OCI-LY7 (cell line): ENCODE results near the gene DNAI2. TPM values are rescaled to one million over a fixed set of nuclear protein-coding genes. Genes with fewer than 3 reads are reported as not detected.

Experiments
- BruUV-seq: library from RNA; stranded (reverse); fragments of 400-500 nt; replicated peaks from 2 replicates; lab custom pipeline; 2021; lab: Mats Ljungman, UMichigan
- CTCF ChIA-PET: fragments of 300-600 bp; sonication (Branson Sonifier 250); formaldehyde crosslinking; loops from one replicate; lab custom pipeline; 2022; ENCODE audit warnings: antibody characterized with exemption; ENCODE audit not compliant: unreplicated experiment; lab: Charles Lee
- POLR2A ChIA-PET: fragments of 300-600 bp; sonication (Branson Sonifier 250); formaldehyde crosslinking; loops from one replicate; lab custom pipeline; 2022; ENCODE audit warnings: antibody characterized with exemption; lab: Charles Lee
- DNase-seq: peaks from one replicate; pipeline ENCODE4 v3.0.0-alpha.2; 2015; ENCODE audit warnings: low spot score
- H2AFZ ChIP-seq: fragments of 200-600 bp; sonication (generic), shearing (Covaris generic); 2 replicates; pipeline ENCODE4 v1.6.1; 2014; ENCODE audit warnings: mild to moderate bottlenecking, antibody characterized with exemption, low read length, moderate library complexity
- H3K27ac ChIP-seq: fragments of 200-600 bp; sonication (generic); 2 replicates; pipeline ENCODE4 v1.5.1; 2014; ENCODE audit warnings: mixed run types, low read depth, mild to moderate bottlenecking, moderate library complexity, low read length, inconsistent platforms; ENCODE audit not compliant: poor library complexity, severe bottlenecking
- H3K36me3 ChIP-seq: fragments of 200-600 bp; sonication (generic); 2 replicates; pipeline ENCODE4 v1.6.1; 2014; ENCODE audit warnings: mild to moderate bottlenecking, antibody characterized with exemption, low read length, moderate library complexity, mixed read lengths; ENCODE audit not compliant: insufficient read depth
- H3K4me1 ChIP-seq: fragments of 200-600 bp; sonication (generic); 2 replicates; pipeline ENCODE4 v1.5.1; 2014; ENCODE audit warnings: mild to moderate bottlenecking, low read length; ENCODE audit not compliant: insufficient read depth, poor library complexity, severe bottlenecking
- H3K4me2 ChIP-seq: fragments of 200-600 bp; sonication (generic); 2 replicates; pipeline ENCODE4 v1.6.1; 2014; ENCODE audit warnings: mild to moderate bottlenecking, low read length
- H3K4me3 ChIP-seq: fragments of 200-600 bp; sonication (generic); 2 replicates; pipeline ENCODE4 v1.5.1; 2014; ENCODE audit warnings: mild to moderate bottlenecking, low read depth, low read length; ENCODE audit not compliant: poor library complexity, severe bottlenecking
- H3K79me2 ChIP-seq: fragments of 200-600 bp; sonication (generic); 2 replicates; pipeline ENCODE4 v1.6.1; 2016; ENCODE audit warnings: low read depth, mild to moderate bottlenecking, low read length, moderate library complexity, mixed read lengths; ENCODE audit not compliant: insufficient read depth
- H3K9me2 ChIP-seq: fragments of 200-600 bp; sonication (generic); 2 replicates; pipeline ENCODE4 v1.6.1; 2016; ENCODE audit warnings: mild to moderate bottlenecking, low read length, mixed read lengths; ENCODE audit not compliant: insufficient read depth
- H3K9me3 ChIP-seq: fragments of 200-600 bp; sonication (generic); 2 replicates; pipeline ENCODE4 v1.6.1; 2014; ENCODE audit warnings: mild to moderate bottlenecking, mixed run types, low read length, mixed read lengths
- H4K20me1 ChIP-seq: fragments of 200-600 bp; sonication (generic); 2 replicates; pipeline ENCODE4 v1.6.1; 2014; ENCODE audit warnings: mild to moderate bottlenecking, antibody characterized with exemption, low read length, moderate library complexity, mixed read lengths; ENCODE audit not compliant: insufficient read depth
- CTCF ChIP-seq: fragments of 200-600 bp; sonication (generic); conservative IDR thresholded peaks from 2 replicates; pipeline ENCODE4 v1.5.1; 2014; ENCODE audit warnings: mild to moderate bottlenecking, antibody characterized with exemption, low read length, moderate library complexity, mixed read lengths
- EZH2phosphoT487 ChIP-seq: fragments of 200-600 bp; sonication (generic); IDR thresholded peaks from 2 replicates; pipeline ENCODE4 v1.6.1; 2018; ENCODE audit warnings: low read depth, borderline replicate concordance, mild to moderate bottlenecking, mixed run types, antibody characterized with exemption, low read length, moderate library complexity, mixed read lengths
- intact Hi-C: fragments of 100-400 bp; cut with micrococcal nuclease; formaldehyde crosslinking; loops from one replicate; pipeline ENCODE4 v1.10.0; 2022; ENCODE audit not compliant: unreplicated experiment
- total RNA-seq, 2 experiments: library from RNA; depleted of rRNA in 1 of 2; stranded (reverse); fragments of >200 nt in 1 of 2; shearing (Covaris generic) in 1 of 2; gene quantifications; 2 replicates each; pipeline ENCODE4 v1.2.3, GENCODE V29; 2014 to 2022

Gene DNAI2
- total RNA-seq, 2 experiments from 2014 or later: not detected

GRCh38 chr17:74304184-74304583 is 30.1 kb downstream of the DNAI2 start:
- H3K9me3 ChIP-seq: no peaks in the 10 kb centered on the region
- no TSS peak for BruUV-seq
- H3K36me3 ChIP-seq: no peaks in the 10 kb centered on the region
- no peaks in the 10 kb centered on the region for H3K79me2 ChIP-seq
- H4K20me1 ChIP-seq: no peaks in the 10 kb centered on the region
- no peak overlapping the region for H2AFZ ChIP-seq
- intact Hi-C loops: no loop called here
- H3K4me2 ChIP-seq: no peak overlapping the region
- ChIA-PET CTCF (no interaction called here), POLR2A (interaction anchor here (0.5 to 0.7 kb wide), 3 partner anchors 12 to 135 kb away, joined by 3 to 4 read pairs (median 3); no protein-coding TSS in a partner anchor)
- H3K4me3 ChIP-seq: no peak overlapping the region
- no peaks in the 10 kb centered on the region for H3K9me2 ChIP-seq
- H3K27ac ChIP-seq: no peak overlapping the region
- no peak for DNase-seq
- no peaks in the 10 kb centered on the region for H3K4me1 ChIP-seq
- TF ChIP-seq EZH2phosphoT487 (no peak), CTCF (no peak)

- CTCF ChIA-PET: no interaction called here
- no peaks in the 10 kb centered on the region for H3K9me2 ChIP-seq
- H3K27ac ChIP-seq: no peak overlapping the region
- H3K4me1 ChIP-seq: no peaks in the 10 kb centered on the region
- no TSS peak for BruUV-seq
- H3K36me3 ChIP-seq: no peaks in the 10 kb centered on the region
- no peak overlapping the region for H2AFZ ChIP-seq
- no peaks in the 10 kb centered on the region for H3K79me2 ChIP-seq
- POLR2A ChIA-PET: interaction anchor here (0.6 to 0.7 kb wide), 2 partner anchors 88 to 401 kb away, joined by 3 read pairs; no protein-coding TSS in a partner anchor
- TF ChIP-seq EZH2phosphoT487: no peak
- 0 out of 2 replicates have a peak, but pooled peaks have one; percentile 27 for TF ChIP-seq CTCF
- H3K4me2 ChIP-seq: no peak overlapping the region
- intact Hi-C loops: no loop called here
- H3K4me3 ChIP-seq: no peak overlapping the region
- no peaks in the 10 kb centered on the region for H4K20me1 ChIP-seq
- no peak for DNase-seq
- H3K9me3 ChIP-seq: no peaks in the 10 kb centered on the region
Measured at GRCh38 chr17:74305865-74306654, 32.0 kb downstream of the DNAI2 start.
